PFSK-1 (cell line): ENCODE measurements around the gene NAALAD2.

Experiments
- POLR2AphosphoS5 ChIP-seq: IDR thresholded peaks from 2 replicates; pipeline ENCODE4 v1.6.1; 2012; ENCODE audit warnings: low read depth, mild to moderate bottlenecking, control low read depth, low read length, moderate library complexity
- SIN3A ChIP-seq: IDR thresholded peaks from 2 replicates; pipeline ENCODE4 v1.6.1; 2012; ENCODE audit warnings: mild to moderate bottlenecking, low read length, moderate library complexity, borderline replicate concordance; ENCODE audit not compliant: insufficient read depth

DNA sequence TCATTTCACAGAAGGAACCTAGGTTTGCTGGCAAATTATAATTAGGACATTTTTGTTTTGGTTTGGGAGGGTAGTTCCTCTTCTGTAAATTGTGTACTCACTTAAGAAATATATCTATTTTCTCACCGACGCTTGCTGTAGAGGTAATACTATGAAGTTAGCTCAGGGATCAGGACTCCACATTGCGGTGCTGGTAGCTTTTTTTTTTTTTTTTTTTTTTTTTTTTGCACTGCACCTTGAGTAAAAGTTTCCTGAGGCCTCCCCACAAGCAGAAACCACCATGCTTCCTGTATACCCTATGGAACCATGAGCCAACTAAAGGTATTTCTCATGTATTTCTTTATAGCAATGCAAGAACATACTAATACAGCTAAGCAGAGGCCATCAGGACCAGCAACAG lies 34.0 kb upstream of the NAALAD2 start:
- TF ChIP-seq SIN3A, result no peak
- TF ChIP-seq POLR2AphosphoS5, result no peak
